ENCODE results near the gene KCTD17. TPM values are rescaled to one million over a fixed set of nuclear protein-coding genes. Genes with fewer than 3 reads are reported as not detected.

The KCTD17 gene
- total RNA-seq, 6 experiments from 2014 or later, result 2.0 to 9.7 (median 4.4) TPM

GRCh38 chr22:37048133-37048532, 3.4 kb upstream of the KCTD17 start:
- 100% methylated on average over 4 of the region's 6 CpGs for WGBS (ENCODE audit: insufficient coverage, low coverage, low lambda C conversion rate, missing lambda C conversion rate)
- ATAC-seq (no peak), DNase-seq (no peak)
- intact Hi-C loops (cut with DNase I), result no loop called here
- Histone ChIP-seq H3K4me3 (no peak overlapping the region), H3K9me3 (no peaks in the 10 kb centered on the region), H3K27me3 (no peaks in the 10 kb centered on the region), H3K27ac (no peak overlapping the region), H3K36me3 (no peaks in the 10 kb centered on the region), H3K4me1 (peaks cover 0 to 24% (median 7%) of the 10 kb centered on the region in 4 donors)
- TF ChIP-seq, protein P1, sequence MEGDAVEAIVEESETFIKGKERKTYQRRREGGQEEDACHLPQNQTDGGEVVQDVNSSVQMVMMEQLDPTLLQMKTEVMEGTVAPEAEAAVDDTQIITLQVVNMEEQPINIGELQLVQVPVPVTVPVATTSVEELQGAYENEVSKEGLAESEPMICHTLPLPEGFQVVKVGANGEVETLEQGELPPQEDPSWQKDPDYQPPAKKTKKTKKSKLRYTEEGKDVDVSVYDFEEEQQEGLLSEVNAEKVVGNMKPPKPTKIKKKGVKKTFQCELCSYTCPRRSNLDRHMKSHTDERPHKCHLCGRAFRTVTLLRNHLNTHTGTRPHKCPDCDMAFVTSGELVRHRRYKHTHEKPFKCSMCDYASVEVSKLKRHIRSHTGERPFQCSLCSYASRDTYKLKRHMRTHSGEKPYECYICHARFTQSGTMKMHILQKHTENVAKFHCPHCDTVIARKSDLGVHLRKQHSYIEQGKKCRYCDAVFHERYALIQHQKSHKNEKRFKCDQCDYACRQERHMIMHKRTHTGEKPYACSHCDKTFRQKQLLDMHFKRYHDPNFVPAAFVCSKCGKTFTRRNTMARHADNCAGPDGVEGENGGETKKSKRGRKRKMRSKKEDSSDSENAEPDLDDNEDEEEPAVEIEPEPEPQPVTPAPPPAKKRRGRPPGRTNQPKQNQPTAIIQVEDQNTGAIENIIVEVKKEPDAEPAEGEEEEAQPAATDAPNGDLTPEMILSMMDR (IDR thresholded peaks at IDR 0.05), result no peak
- TF ChIP-seq POLR2A (IDR thresholded peaks at IDR 0.05), result no peak

DNA sequence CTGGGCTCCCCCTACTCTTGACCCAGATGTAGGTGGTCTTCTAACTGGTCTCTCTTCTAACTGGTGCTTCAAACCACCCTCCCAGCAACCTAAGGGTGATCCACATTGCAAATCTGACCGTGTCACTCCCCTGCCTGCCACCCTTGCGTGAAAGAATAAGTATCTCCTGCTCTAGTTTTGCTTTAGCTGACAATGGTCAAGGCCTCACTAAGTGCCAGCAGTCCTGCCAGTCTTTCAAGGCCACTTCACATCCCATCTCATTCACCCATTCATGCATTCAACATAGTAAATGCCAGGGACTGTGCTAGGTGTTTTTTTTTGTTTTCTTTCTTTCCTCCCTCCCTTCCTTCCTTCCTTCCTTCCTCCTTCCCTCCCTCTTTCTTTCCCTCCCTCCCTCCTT, 2.3 kb upstream of the KCTD17 start:
- Histone ChIP-seq H3K4me3 (no peak overlapping the region), H3K27ac (no peak overlapping the region), H3K36me3 (no peaks in the 10 kb centered on the region), H3K9me3 (no peaks in the 10 kb centered on the region), H3K27me3 (no peaks in the 10 kb centered on the region), H3K4me1 (peaks cover 0 to 13% (median 3%) of the 10 kb centered on the region in 4 donors)
- no CpG with 5 or more reads among the region's 2 CpGs for WGBS (ENCODE audit: insufficient coverage, low coverage, low lambda C conversion rate, missing lambda C conversion rate)
- ATAC-seq, result no peak
- no peak for DNase-seq
- no peak for TF ChIP-seq POLR2A (IDR thresholded peaks at IDR 0.05)
- TF ChIP-seq, protein P1 (IDR thresholded peaks at IDR 0.05), result no peak
- intact Hi-C loops (cut with DNase I), result no loop called here

- TF ChIP-seq, protein P1 (IDR thresholded peaks at IDR 0.05), result no peak
- TF ChIP-seq POLR2A (IDR thresholded peaks at IDR 0.05), result no peak
- no peaks in the 10 kb centered on the region for H3K27me3 ChIP-seq
- H3K9me3 ChIP-seq, result no peaks in the 10 kb centered on the region
- peaks cover 0 to 9% (median 0%) of the 10 kb centered on the region in 4 donors for H3K4me1 ChIP-seq
- DNase-seq (no peak), ATAC-seq (no peak)
- H3K27ac ChIP-seq, result no peak overlapping the region
- intact Hi-C loops (cut with DNase I), result no loop called here
- H3K36me3 ChIP-seq, result no peaks in the 10 kb centered on the region
- no peak overlapping the region for H3K4me3 ChIP-seq
- WGBS (ENCODE audit: insufficient coverage, low coverage, low lambda C conversion rate, missing lambda C conversion rate), result 17% methylated on average over 1 of the region's 6 CpGs
These were observed 629 bp upstream of the KCTD17 start for GRCh38 chr22:37050913-37051312.

DNA sequence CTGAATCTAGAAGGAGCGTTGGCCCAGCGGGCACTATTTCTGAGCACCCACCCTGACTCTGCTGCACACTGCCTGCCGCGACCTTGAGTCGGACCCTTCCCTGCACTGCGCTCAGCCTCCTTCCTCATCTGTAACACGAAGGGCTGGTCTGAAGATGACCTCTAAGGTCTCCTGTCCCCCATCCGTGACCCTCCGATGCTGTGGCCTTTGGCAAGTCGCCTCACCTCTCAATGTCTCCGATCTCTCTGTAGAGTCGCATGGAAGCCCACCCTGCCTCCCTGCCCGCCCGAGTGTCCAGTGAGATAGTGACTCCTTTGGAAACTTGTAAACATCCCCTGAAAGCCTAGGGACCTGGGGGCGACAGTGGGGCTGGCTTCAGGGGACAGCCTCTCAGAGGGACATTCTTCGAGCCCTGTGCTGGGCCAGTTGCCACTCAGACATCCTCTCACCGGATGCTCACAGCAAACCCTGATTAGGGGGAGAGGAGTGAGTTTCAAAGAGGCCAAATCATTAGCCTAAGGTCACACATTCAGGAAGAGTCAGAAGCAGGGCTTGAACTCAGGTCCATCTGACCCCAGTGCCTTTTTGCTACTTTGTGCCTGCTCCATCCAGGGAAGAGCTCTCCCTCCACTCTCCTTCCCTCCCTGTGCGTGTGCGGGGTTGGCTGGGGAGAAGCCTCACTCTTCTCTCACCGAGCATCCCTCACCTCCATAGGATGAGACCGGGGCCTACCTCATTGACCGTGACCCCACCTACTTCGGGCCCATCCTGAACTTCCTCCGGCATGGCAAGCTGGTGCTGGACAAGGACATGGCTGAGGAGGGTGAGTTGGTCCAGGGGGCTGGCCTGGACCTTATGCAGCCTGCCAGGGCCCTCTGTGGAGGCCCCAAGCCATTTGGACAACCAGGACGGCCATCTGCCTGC, 1.1 kb downstream of the KCTD17 start:
- ATAC-seq (no peak), DNase-seq (peak in 1 of 3 donors; percentile 56)
- WGBS (ENCODE audit: insufficient coverage, low coverage, low lambda C conversion rate, missing lambda C conversion rate), result 77% methylated on average over 13 of the region's 25 CpGs
- TF ChIP-seq, protein P1 (IDR thresholded peaks at IDR 0.05), result no peak
- no peak for TF ChIP-seq POLR2A (IDR thresholded peaks at IDR 0.05)
- Histone ChIP-seq H3K27ac (no peak overlapping the region), H3K36me3 (no peaks in the 10 kb centered on the region), H3K9me3 (no peaks in the 10 kb centered on the region), H3K27me3 (no peaks in the 10 kb centered on the region), H3K4me3 (peak overlapping the region; percentile 41 to 58 (median 52)), H3K4me1 (peaks cover 0 to 9% (median 0%) of the 10 kb centered on the region in 4 donors)
- intact Hi-C loops (cut with DNase I), result no loop called here
